DOHH2 (cell line): ENCODE data around the gene SUN2.

Experiments
- EZH2phosphoT487 ChIP-seq: fragments of 200-600 bp; sonication (generic); IDR thresholded peaks from 2 replicates; pipeline ENCODE4 v1.6.1; 2017; ENCODE audit warnings: borderline replicate concordance, mild to moderate bottlenecking, antibody characterized with exemption, low read length, moderate library complexity, mixed read lengths
- TF ChIP-seq, protein P1 (sequence below): fragments of 200-600 bp; sonication (generic); IDR thresholded peaks from one replicate; pipeline ENCODE4 v1.5.1; 2014; ENCODE audit warnings: antibody characterized with exemption, mild to moderate bottlenecking, low read depth, low read length; ENCODE audit not compliant: poor library complexity, severe bottlenecking

DNA sequence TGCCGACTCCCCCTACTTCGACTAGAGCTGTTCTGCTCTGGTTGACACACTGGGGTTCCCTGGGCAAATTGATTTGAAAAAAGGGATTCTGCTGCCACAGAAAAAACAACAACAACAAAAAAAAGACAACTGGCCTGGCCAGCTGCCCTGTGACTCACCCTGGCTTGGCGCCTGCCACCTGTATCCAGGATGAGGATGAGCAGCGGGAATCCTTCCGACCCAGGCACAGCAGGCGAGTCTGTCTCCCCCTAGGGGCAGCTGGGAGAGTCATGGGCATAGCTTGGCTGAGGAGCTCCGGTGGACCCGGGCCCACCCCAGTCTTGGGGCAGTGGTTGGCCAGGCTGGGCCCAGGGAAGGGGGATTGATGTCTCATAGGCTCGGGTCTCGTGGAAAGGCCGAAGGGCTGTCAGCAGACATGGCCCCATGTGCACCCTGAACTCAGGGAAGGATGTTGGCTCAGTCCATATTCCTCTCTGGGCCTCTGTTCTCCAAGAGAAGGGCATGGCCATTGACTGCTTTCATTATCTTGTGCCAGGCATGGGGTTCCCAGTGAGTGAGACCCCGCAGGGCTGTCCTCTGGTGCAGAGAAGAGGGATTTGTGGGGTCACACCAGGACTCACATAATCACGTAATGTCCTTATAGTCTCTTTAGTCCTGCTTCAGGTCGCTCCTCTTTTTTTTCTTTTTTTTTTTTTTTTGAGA lies 10.4 kb upstream of the SUN2 start:
- TF ChIP-seq, protein P1, sequence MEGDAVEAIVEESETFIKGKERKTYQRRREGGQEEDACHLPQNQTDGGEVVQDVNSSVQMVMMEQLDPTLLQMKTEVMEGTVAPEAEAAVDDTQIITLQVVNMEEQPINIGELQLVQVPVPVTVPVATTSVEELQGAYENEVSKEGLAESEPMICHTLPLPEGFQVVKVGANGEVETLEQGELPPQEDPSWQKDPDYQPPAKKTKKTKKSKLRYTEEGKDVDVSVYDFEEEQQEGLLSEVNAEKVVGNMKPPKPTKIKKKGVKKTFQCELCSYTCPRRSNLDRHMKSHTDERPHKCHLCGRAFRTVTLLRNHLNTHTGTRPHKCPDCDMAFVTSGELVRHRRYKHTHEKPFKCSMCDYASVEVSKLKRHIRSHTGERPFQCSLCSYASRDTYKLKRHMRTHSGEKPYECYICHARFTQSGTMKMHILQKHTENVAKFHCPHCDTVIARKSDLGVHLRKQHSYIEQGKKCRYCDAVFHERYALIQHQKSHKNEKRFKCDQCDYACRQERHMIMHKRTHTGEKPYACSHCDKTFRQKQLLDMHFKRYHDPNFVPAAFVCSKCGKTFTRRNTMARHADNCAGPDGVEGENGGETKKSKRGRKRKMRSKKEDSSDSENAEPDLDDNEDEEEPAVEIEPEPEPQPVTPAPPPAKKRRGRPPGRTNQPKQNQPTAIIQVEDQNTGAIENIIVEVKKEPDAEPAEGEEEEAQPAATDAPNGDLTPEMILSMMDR: peak; percentile 77
- no peak for TF ChIP-seq EZH2phosphoT487
